WTC11 (cell line): ENCODE measurements around the gene ROBO4. TPM values are rescaled to one million over a fixed set of nuclear protein-coding genes. Genes with fewer than 3 reads are reported as not detected.

ENCODE experiments used
- ATAC-seq: fragments of 200-7000 bp; cut with Tn5 transposase; 2 replicates; pipeline ENCODE4 v1.10.0; 2021; ENCODE audit warnings: mild to moderate bottlenecking, moderate library complexity
- CTCF ChIA-PET: fragments of 300-600 bp; sonication (Branson Sonifier 250); formaldehyde crosslinking; loops from one replicate; lab custom pipeline; 2021; ENCODE audit warnings: antibody characterized with exemption; lab: Charles Lee
- POLR2A ChIA-PET: fragments of 350-600 bp; sonication (Branson Sonifier 250); formaldehyde crosslinking; loops from one replicate; lab custom pipeline; 2021; ENCODE audit warnings: antibody characterized with exemption; lab: Charles Lee
- DNase-seq: peaks from one replicate; pipeline ENCODE4 v3.0.0; 2021; ENCODE audit warnings: low spot score
- H3K27ac Mint-ChIP-seq: 2 replicates; pipeline ENCODE4 v1.8.0; 2021; ENCODE audit warnings: mixed read lengths
- H3K27me3 Mint-ChIP-seq: 2 replicates; pipeline ENCODE4 v1.8.0; 2021; ENCODE audit warnings: low read depth, mild to moderate bottlenecking, moderate library complexity, mixed read lengths
- H3K36me3 Mint-ChIP-seq: 2 replicates; pipeline ENCODE4 v1.8.0; 2021; ENCODE audit warnings: mixed read lengths
- H3K4me1 Mint-ChIP-seq: 2 replicates; pipeline ENCODE4 v1.8.0; 2022; ENCODE audit warnings: mixed read lengths
- H3K4me3 Mint-ChIP-seq: 2 replicates; pipeline ENCODE4 v1.8.0; 2021; ENCODE audit warnings: mild to moderate bottlenecking, moderate library complexity, mixed read lengths
- H3K9me3 Mint-ChIP-seq: 2 replicates; pipeline ENCODE4 v1.8.0; 2021; ENCODE audit warnings: mixed read lengths
- CREM ChIP-seq: sonication (generic); formaldehyde crosslinking; IDR thresholded peaks from 2 replicates; pipeline ENCODE4 v1.8.1; 2022; ENCODE audit warnings: mild to moderate bottlenecking, missing genetic modification reagents, moderate library complexity
- E2F5 ChIP-seq: sonication (generic); formaldehyde crosslinking; IDR thresholded peaks from 2 replicates; pipeline ENCODE4 v1.8.1; 2022; ENCODE audit warnings: mild to moderate bottlenecking, moderate library complexity, missing genetic modification reagents
- FOXK1 ChIP-seq: sonication (generic); formaldehyde crosslinking; IDR thresholded peaks from 2 replicates; pipeline ENCODE4 v1.8.0; 2022; ENCODE audit warnings: mild to moderate bottlenecking, moderate library complexity, missing genetic modification reagents
- GABPB1 ChIP-seq: sonication (generic); formaldehyde crosslinking; IDR thresholded peaks from 2 replicates; pipeline ENCODE4 v1.8.1; 2023; ENCODE audit warnings: mild to moderate bottlenecking, missing genetic modification reagents
- GTF2I ChIP-seq: fragments of 250-450 bp; sonication (Bioruptor Pico); conservative IDR thresholded peaks from 2 replicates; pipeline ENCODE4 v1.4.0; 2021; ENCODE audit warnings: mild to moderate bottlenecking
- KAT7 ChIP-seq: sonication (generic); formaldehyde crosslinking; IDR thresholded peaks from 2 replicates; pipeline ENCODE4 v1.8.1; 2023; ENCODE audit warnings: missing genetic modification reagents, mild to moderate bottlenecking, borderline replicate concordance
- NFYB ChIP-seq: sonication (generic); formaldehyde crosslinking; conservative IDR thresholded peaks from 2 replicates; pipeline ENCODE4 v1.8.0; 2022; ENCODE audit warnings: low read depth, missing genetic modification reagents
- SMAD3 ChIP-seq: sonication (generic); formaldehyde crosslinking; IDR thresholded peaks from 2 replicates; pipeline ENCODE4 v1.8.0; 2022; ENCODE audit warnings: missing genetic modification reagents, mild to moderate bottlenecking, borderline replicate concordance
- SOX15 ChIP-seq: fragments of 250-450 bp; sonication (Bioruptor Pico); IDR thresholded peaks from 2 replicates; pipeline ENCODE4 v1.9.0; 2021; ENCODE audit warnings: mild to moderate bottlenecking
- SP1 ChIP-seq: sonication (generic); formaldehyde crosslinking; conservative IDR thresholded peaks from 2 replicates; pipeline ENCODE4 v1.8.1; 2022; ENCODE audit warnings: missing genetic modification reagents
- TEAD1 ChIP-seq: sonication (generic); formaldehyde crosslinking; IDR thresholded peaks from 2 replicates; pipeline ENCODE4 v1.8.0; 2022; ENCODE audit warnings: mild to moderate bottlenecking, missing genetic modification reagents
- ZBTB21 ChIP-seq: sonication (generic); formaldehyde crosslinking; IDR thresholded peaks from 2 replicates; pipeline ENCODE4 v1.8.1; 2023; ENCODE audit warnings: mild to moderate bottlenecking, missing genetic modification reagents, borderline replicate concordance
- ZNF219 ChIP-seq: sonication (generic); formaldehyde crosslinking; IDR thresholded peaks from 2 replicates; pipeline ENCODE4 v1.8.0; 2023; ENCODE audit warnings: missing genetic modification reagents, mild to moderate bottlenecking, borderline replicate concordance
- ZNF423 ChIP-seq: fragments of 250-450 bp; sonication (Bioruptor Pico); IDR thresholded peaks from 2 replicates; pipeline ENCODE4 v2.1.2; 2022; ENCODE audit warnings: mild to moderate bottlenecking, moderate library complexity
- ZNF425 ChIP-seq: fragments of 250-450 bp; sonication (Bioruptor Pico); conservative IDR thresholded peaks from 2 replicates; pipeline ENCODE4 v1.9.0; 2021; ENCODE audit warnings: mild to moderate bottlenecking
- ZNF532 ChIP-seq: fragments of 250-450 bp; sonication (Bioruptor Pico); IDR thresholded peaks from 2 replicates; pipeline ENCODE4 v1.9.0; 2021; ENCODE audit warnings: mild to moderate bottlenecking, borderline replicate concordance
- total RNA-seq: library from RNA; stranded (reverse); gene quantifications from 3 replicates; pipeline ENCODE4 v1.2.3, GENCODE V29; 2021

Gene ROBO4
- total RNA-seq, 1 experiment from 2014 or later: 0.13 TPM

GRCh38 chr11:124917115-124917637 is 19.5 kb upstream of the ROBO4 start (continued):
- no peak for TF ChIP-seq SMAD3
- no peak for TF ChIP-seq ZNF423 (CRISPR knock-in tag)
- TF ChIP-seq SP1: no peak
- no peak for TF ChIP-seq KAT7 (CRISPR knock-in tag)
- TF ChIP-seq, all 79 proteins: peak for 2

- CTCF ChIA-PET: no interaction called here
- no peak for TF ChIP-seq ZNF532 (CRISPR knock-in tag)
- TF ChIP-seq SOX15: no peak
- no peak for TF ChIP-seq E2F5 (CRISPR knock-in tag)
- TF ChIP-seq CREM (CRISPR knock-in tag): no peak
- TF ChIP-seq ZNF425 (CRISPR knock-in tag): no peak
- TF ChIP-seq FOXK1: no peak
- TF ChIP-seq ZBTB21 (CRISPR knock-in tag): no peak
- Mint-ChIP-seq H3K36me3 (peaks cover 10% of the 10 kb centered on the region), H3K4me1 (no peaks in the 10 kb centered on the region), H3K9me3 (peaks cover 34% of the 10 kb centered on the region), H3K27ac (no peak overlapping the region), H3K27me3 (peaks cover 69% of the 10 kb centered on the region), H3K4me3 (no peak overlapping the region)
- POLR2A ChIA-PET: no interaction called here
- no peak for DNase-seq
- ATAC-seq: no peak
Observed at GRCh38 chr11:124916370-124916710, 18.7 kb upstream of the ROBO4 start.

GRCh38 chr11:124915541-124916369 is 18.1 kb upstream of the ROBO4 start:
- H3K27me3 Mint-ChIP-seq: peaks cover 68% of the 10 kb centered on the region
- TF ChIP-seq ZNF219 (CRISPR knock-in tag) (no peak), GABPB1 (CRISPR knock-in tag) (no peak), TEAD1 (CRISPR knock-in tag) (no peak), GTF2I (no peak), ZNF425 (CRISPR knock-in tag) (no peak), NFYB (CRISPR knock-in tag) (no peak)
- peaks cover 11% of the 10 kb centered on the region for H3K36me3 Mint-ChIP-seq
- ChIA-PET CTCF (no interaction called here), POLR2A (no interaction called here)
- no peak overlapping the region for H3K4me3 Mint-ChIP-seq
- no peaks in the 10 kb centered on the region for H3K4me1 Mint-ChIP-seq
- H3K27ac Mint-ChIP-seq: no peak overlapping the region
- ATAC-seq (no peak), DNase-seq (no peak)
- H3K9me3 Mint-ChIP-seq: peaks cover 39% of the 10 kb centered on the region
